HG02678 (cell line): ENCODE measurements around the gene PAPPA.
A peak's percentile ranks its signal among the peaks of the same experiment; 100 is the strongest.

Experiments used
- ATAC-seq: cut with Tn5 transposase; IDR thresholded peaks from one replicate; pipeline ENCODE4 v1.9.1; 2021; ENCODE audit warnings: mild to moderate bottlenecking, moderate library complexity; ENCODE audit not compliant: unreplicated experiment

The PAPPA gene

GRCh38 chr9:116372081-116372673, 218.6 kb downstream of the PAPPA start:
- no peak for ATAC-seq

GRCh38 chr9:116372786-116373185, 219.2 kb downstream of the PAPPA start:
- no peak for ATAC-seq

- ATAC-seq = no peak
Observed at GRCh38 chr9:116377179-116377798, 223.7 kb downstream of the PAPPA start.

GRCh38 chr9:116378873-116379272, 225.3 kb downstream of the PAPPA start:
- no peak for ATAC-seq

- no peak for ATAC-seq
Observed at GRCh38 chr9:116379821-116380220, 226.2 kb downstream of the PAPPA start.

GRCh38 chr9:116380496-116380995, 227.0 kb downstream of the PAPPA start:
- no peak for ATAC-seq

GRCh38 chr9:116381350-116381749, 227.8 kb downstream of the PAPPA start:
- no peak for ATAC-seq

- ATAC-seq = no peak
Observed at GRCh38 chr9:116382053-116382452, 228.5 kb downstream of the PAPPA start.

- ATAC-seq = no peak
Observed at GRCh38 chr9:116383133-116383532, 229.5 kb downstream of the PAPPA start.

GRCh38 chr9:116383936-116384335, 230.3 kb downstream of the PAPPA start:
- ATAC-seq = no peak

GRCh38 chr9:116387934-116388698, 234.5 kb downstream of the PAPPA start:
- peak; percentile 42 for ATAC-seq

GRCh38 chr9:116389541-116390302, 236.1 kb downstream of the PAPPA start:
- no peak for ATAC-seq

- peak; percentile 70 for ATAC-seq
Observed at GRCh38 chr9:116390303-116391228, 237.0 kb downstream of the PAPPA start.

GRCh38 chr9:116391306-116391900, 237.8 kb downstream of the PAPPA start:
- ATAC-seq = no peak

- ATAC-seq = no peak
Observed at GRCh38 chr9:116393198-116393597, 239.6 kb downstream of the PAPPA start.

GRCh38 chr9:116394070-116394469, 240.5 kb downstream of the PAPPA start:
- ATAC-seq = no peak

GRCh38 chr9:116394894-116395698, 241.5 kb downstream of the PAPPA start:
- no peak for ATAC-seq

- no peak for ATAC-seq
Observed at GRCh38 chr9:116395699-116396037, 242.1 kb downstream of the PAPPA start.

GRCh38 chr9:116403171-116403570, 249.6 kb downstream of the PAPPA start:
- no peak for ATAC-seq
